LNCAP (cell line): ENCODE results near the gene ERAP2.

ENCODE experiments used
- TF ChIP-seq, protein P1 (sequence below): fragments of 450-650 bp; IDR thresholded peaks from 2 replicates; pipeline ENCODE4 v1.5.1; 2017; ENCODE audit warnings: mild to moderate bottlenecking

Gene ERAP2

DNA sequence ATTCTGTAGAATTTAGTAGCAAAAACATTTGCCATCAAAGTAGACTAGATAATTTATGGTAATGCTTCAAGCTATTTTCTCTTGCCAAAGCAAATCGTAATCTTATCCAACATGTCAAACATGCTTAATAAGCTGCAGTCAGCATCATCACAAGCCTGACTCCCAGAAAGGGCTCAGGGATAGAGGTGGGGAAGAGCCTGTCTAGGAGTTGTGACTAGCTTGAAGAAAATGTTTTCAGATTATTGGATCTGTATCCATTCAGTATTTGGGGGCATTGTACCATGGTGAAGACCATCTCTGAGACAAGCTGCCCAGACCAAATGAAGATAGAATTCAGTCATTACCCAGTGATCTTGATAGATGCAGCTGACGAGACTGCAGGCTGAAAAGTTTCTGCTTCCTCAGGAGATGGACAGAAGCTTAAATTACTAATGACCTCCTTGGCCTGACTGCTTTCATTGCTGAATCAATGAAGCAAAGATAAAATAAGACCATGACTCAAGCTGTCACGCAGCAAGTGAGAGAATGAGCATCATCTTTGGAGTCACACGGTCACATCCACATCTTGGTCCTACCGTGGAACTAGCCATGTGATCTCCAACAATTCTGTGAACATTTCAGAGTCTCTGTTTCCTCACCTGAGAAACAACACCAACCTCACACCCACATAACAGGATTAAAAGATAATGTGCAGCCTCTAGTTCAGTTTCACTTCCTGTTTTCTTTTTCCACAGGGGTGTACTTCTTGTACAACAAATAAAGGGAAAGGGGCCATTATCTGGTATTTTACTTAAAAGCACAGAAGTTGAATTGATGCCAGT, 9.4 kb downstream of the ERAP2 start:
- TF ChIP-seq, protein P1, sequence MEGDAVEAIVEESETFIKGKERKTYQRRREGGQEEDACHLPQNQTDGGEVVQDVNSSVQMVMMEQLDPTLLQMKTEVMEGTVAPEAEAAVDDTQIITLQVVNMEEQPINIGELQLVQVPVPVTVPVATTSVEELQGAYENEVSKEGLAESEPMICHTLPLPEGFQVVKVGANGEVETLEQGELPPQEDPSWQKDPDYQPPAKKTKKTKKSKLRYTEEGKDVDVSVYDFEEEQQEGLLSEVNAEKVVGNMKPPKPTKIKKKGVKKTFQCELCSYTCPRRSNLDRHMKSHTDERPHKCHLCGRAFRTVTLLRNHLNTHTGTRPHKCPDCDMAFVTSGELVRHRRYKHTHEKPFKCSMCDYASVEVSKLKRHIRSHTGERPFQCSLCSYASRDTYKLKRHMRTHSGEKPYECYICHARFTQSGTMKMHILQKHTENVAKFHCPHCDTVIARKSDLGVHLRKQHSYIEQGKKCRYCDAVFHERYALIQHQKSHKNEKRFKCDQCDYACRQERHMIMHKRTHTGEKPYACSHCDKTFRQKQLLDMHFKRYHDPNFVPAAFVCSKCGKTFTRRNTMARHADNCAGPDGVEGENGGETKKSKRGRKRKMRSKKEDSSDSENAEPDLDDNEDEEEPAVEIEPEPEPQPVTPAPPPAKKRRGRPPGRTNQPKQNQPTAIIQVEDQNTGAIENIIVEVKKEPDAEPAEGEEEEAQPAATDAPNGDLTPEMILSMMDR: no peak

DNA sequence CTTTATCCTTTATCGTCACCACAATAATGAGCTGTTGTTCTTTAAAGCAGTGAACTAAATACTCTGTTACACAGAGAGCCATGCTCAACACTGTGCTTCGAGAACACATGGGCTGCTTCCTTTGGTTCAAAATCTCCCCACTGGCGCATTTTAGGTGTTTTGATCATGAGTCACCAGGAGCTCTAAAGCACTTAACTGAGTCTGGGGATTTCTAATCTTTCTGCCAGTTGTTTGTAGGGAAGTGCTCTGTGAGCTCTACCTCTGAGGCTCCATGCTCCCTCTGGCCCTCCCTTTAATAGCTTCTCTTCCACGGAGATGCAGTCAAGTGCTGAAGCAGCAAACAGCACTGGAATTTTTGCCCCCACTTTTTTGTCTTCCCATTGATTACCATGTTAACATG, 17.0 kb downstream of the ERAP2 start:
- TF ChIP-seq, protein P1: no peak

DNA sequence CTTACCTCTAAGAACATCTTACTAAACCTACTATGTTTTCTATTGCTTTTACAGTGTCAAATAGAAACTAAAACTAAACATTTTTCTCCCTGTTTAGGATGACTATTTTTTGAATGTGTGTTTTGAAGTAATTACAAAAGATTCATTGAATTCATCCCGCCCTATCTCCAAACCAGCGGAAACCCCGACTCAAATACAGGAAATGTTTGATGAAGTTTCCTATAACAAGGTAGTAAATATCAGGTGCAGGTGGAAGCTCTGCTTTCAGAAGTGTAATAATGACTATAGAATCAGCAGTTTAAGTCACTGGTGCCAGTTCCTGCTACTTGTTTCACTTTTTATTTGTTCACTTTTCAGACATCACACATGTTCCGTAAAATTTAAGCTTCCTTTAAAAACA, 20.0 kb downstream of the ERAP2 start:
- TF ChIP-seq, protein P1: no peak

DNA sequence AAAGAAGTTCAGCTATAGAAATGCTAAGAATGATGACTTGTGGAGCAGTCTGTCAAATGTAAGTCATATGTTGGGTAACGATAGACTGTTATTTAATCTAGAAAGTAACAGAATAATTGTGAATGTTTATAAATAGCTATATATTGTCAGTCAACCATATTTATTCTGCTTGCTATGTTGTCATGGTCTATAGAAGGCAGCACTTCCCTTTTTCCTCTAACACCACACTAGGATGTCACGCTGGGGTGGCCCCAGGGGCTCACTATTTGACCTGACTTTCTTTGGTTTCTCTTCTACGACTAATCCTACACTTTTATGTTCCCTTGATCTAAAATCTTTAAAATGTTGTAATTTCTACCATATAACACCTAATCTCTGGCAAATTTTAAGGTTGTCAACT, 20.5 kb downstream of the ERAP2 start:
- TF ChIP-seq, protein P1: no peak

DNA sequence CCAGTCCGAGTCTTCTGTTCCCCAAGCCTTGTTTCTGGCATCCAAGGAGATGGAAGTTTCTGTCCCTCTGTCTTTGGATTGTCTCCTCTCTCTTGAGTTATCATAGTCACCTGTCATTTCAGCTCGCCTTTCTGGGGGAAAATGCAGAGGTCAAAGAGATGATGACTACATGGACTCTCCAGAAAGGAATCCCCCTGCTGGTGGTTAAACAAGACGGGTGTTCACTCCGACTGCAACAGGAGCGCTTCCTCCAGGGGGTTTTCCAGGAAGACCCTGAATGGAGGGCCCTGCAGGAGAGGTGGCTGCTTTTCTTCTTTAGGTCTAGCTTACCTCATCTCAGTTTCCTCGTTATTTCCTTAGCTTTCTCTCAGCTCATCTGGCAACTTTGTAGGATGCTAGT, 25.1 kb downstream of the ERAP2 start:
- TF ChIP-seq, protein P1: no peak

DNA sequence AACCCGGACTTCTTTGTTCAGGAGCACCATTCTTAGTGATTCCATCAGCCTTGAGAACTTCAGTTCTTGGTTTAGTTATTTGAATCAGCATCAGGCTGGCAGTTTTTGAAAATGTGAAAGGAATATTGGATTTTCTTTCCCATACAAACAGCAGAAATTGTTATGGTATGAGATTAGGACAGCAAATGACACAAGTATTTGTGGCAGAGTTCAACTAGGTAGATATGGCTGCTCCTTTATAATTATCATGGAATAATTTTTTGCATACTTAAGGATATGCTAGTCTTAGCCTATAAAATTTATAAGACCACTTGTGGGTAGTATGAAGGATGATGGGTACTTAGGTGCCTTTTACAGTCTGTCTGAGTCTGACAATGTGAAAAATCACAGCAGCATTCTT, 25.5 kb downstream of the ERAP2 start:
- TF ChIP-seq, protein P1: no peak

DNA sequence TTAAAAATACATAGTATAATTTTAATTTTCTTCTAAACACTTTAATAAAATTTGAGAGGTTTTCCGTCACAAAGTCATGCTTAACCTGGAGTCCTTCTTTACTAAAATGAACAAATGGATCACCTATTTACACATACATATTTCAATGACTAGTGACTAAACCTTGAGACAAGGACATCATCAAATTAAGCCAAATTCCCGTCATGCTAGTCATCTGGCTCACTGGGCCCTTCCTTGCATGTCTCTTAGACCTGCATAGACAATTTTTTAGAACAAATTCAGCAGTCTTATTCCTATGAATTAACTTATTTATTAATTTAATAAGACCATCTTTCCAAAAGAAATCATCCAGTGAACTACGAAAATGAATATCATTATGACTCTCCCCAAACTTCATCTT, 26.6 kb downstream of the ERAP2 start:
- TF ChIP-seq, protein P1: no peak

DNA sequence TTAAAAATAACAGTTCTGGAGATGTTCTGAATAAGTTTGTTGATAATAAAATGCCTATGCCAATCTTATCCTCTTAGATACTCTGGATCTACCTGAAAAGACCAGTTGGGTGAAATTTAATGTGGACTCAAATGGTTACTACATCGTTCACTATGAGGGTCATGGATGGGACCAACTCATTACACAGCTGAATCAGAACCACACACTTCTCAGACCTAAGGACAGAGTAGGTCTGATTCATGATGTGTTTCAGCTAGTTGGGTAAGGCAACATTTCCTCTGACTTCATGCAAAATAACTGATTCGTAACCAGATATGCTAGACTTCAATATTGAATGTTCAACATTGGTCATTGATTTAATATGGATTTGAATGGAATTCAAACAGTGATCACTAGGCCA, 27.0 kb downstream of the ERAP2 start:
- TF ChIP-seq, protein P1: no peak
